Ureter (tissue), 1 donor: ENCODE data around the gene HSPH1. TPM values are rescaled to one million over a fixed set of nuclear protein-coding genes. Genes with fewer than 3 reads are reported as not detected.
"Not testable (repeated sequence)": the region's sequence is repeated elsewhere in the genome, so short reads cannot be mapped to it uniquely, and the experiment has no call there.

ENCODE experiments used
- DNase-seq: peaks from one replicate; pipeline ENCODE4 v3.0.0-alpha.2; 2020; ENCODE audit warnings: low spot score
- total RNA-seq: library from RNA; stranded (reverse); gene quantifications from one replicate; pipeline ENCODE4 v1.2.4, GENCODE V29; 2023
- donor health status: DM: yes; HTN: yes; CAD: no.

The HSPH1 gene
- total RNA-seq, 1 donor from 2014 or later = 80.3 TPM

DNA sequence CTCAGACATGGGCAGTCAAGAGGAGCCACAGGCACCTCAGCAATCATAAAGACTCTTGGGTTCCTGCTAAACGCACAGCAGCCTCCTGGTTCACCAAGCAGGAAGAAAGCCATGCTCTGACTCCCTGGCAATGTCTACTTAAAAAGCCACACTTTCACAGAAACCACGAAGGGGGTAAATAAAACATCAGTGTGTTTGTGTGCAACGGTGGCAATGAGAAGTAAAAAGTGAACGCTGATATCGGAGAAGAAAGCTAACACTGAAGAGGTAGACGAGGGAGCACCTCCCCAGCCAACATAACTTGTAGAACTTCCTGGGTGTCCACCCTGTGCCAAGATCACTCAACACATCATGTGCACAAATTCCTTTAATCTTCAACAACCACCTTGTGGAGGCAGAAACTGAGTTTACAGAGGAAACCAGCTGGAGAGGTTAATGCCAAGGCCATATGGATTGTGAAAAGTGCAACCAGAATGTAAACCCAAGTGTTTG, 30.2 kb downstream of the HSPH1 start:
- DNase-seq = no peak

- no peak for DNase-seq
Observed at GRCh38 chr13:31129419-31129818, 32.3 kb downstream of the HSPH1 start.

- no peak for DNase-seq
Observed at GRCh38 chr13:31124204-31124603, 37.5 kb downstream of the HSPH1 start.

DNA sequence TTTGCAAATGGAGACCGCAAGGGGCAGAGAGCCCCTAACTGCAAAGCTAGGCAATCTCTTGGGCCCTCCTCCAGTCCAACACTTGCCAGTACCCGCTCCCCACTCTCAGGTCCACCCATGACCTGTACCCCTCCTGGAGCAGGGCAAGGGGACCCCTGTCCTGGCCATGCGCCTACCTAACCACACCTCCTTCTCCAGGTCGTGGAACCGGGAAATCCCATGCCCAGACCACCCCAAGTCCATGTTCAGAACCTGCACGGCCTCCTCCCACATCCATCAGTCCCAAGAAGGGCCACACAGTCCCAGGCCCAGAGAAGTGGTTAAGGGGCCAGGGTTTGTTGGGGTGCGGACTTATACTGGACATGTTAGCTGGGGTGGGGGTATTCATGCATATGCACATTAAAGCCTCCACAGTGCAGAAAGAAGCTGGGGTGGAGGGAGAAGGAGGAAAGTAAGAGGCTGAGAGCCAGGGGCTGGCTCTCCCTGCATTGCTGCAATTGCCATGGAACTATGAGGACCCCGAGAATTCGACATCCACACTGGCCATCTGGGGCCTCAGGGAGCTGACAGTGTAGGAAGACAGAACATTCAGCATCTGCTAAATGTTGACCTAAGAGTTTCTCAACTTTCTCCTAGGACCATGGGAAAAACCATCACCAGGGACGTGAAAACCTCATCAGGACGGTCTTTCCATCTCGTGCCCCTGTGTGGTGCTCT, 39.0 kb downstream of the HSPH1 start:
- DNase-seq = no peak

DNA sequence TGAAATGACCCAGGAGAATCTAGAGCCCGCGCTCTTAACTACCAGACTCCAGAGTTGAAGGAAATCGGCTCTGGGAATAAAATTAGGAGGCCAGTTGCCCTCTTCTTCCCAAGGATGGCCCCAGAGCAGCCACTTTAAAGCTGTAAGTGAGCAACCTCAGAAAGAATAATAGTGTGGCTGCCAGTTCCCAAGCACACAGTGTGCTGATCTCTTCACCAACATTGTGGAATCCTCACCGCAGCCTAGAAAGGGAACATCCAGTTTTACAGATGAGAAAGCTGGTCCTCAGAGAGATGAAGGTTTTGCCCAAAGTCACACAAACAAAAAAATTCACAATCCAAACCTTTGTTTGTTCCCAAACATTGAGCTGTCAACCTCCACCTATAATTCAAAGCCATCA, 39.6 kb downstream of the HSPH1 start:
- DNase-seq = no peak

- no peak for DNase-seq
Observed at GRCh38 chr13:31121379-31122140, 40.1 kb downstream of the HSPH1 start.

- DNase-seq = no peak
Observed at GRCh38 chr13:31119966-31120700, 41.6 kb downstream of the HSPH1 start.

- no peak for DNase-seq
Observed at GRCh38 chr13:31119526-31119925, 42.2 kb downstream of the HSPH1 start.

GRCh38 chr13:31116224-31116623, 45.5 kb downstream of the HSPH1 start:
- no peak for DNase-seq

GRCh38 chr13:31115616-31116015, 46.1 kb downstream of the HSPH1 start:
- no peak for DNase-seq

GRCh38 chr13:31114641-31115040, 47.1 kb downstream of the HSPH1 start:
- DNase-seq = no peak

- no peak for DNase-seq
Observed at GRCh38 chr13:31111136-31111535, 50.6 kb downstream of the HSPH1 start.

DNA sequence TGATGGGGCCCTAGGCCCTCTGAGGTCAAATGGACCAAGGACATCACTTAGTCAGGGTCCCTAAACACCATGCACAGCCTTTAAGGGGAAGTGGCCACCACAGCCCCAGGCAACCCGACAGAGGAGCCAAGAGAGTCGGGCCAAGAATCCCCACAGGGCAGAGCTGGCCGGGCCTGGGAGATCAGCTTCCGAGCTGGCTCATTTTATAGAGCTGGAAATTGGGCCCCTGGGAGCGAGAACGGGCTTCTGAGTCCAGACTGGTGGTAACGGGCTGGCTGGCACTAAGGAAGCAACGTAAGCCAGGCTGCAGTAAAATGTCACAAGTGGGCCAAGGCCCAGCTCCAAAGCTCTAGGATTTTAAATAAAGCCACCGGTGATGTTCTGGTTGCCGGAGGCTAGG, 51.1 kb downstream of the HSPH1 start:
- no peak for DNase-seq

DNA sequence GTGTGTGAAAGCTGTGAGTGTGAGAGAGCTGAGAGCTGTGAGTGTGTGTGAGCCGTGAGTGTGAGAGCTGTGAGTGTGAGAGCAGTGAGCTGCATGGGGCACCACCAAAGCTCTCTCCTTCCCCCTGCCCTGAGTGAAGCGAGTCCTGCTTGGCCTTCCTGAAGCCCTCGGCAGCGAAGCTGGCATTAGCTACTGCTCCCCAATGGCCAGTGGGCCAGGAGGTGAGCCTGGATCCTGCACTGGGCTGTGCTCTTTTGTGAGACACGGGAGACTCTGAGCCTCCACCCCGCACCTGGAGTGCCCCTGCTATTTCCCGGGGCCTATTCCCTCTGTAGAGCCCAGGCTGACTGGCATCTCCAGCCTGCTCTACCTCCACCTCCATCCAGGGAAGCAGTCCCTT, 51.5 kb downstream of the HSPH1 start:
- DNase-seq = no peak

DNA sequence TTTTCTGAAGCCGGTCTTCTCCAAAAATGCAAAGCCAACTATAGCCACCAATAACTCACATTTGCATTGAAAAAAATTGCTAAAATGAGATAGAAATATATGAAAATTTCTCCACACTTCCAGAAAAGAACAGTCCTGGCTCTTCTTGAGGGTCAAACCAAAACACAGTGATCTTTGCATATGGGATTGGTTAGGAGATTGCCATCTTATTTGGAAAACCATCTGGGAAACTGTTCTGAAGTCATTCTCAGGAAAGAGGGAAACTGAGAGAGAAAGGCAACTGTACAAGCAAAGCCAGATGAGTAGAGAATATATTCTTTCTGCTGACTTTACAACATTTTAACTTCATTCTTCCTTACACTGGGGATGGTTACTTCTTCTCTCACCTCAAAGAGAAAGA, 54.6 kb downstream of the HSPH1 start:
- no peak for DNase-seq

DNA sequence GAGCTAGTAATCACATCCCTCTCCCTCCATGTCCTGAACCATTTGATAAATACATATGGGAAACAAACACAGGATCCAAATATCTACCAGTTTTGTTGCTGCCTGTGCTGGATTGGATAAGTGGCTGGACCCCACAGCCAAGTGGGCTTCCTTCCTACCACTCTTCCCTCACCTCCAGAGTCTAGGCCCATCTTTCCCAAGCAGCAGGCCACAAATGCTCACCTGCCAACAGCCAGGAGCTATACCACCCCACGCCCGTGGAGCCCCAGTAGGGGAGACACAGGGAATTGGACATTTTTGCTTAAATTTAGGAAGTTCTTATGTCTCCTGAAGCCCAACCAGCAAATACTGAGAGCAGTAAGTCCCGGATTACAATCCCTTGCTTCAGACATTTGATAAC, 55.8 kb downstream of the HSPH1 start:
- DNase-seq = no peak

DNA sequence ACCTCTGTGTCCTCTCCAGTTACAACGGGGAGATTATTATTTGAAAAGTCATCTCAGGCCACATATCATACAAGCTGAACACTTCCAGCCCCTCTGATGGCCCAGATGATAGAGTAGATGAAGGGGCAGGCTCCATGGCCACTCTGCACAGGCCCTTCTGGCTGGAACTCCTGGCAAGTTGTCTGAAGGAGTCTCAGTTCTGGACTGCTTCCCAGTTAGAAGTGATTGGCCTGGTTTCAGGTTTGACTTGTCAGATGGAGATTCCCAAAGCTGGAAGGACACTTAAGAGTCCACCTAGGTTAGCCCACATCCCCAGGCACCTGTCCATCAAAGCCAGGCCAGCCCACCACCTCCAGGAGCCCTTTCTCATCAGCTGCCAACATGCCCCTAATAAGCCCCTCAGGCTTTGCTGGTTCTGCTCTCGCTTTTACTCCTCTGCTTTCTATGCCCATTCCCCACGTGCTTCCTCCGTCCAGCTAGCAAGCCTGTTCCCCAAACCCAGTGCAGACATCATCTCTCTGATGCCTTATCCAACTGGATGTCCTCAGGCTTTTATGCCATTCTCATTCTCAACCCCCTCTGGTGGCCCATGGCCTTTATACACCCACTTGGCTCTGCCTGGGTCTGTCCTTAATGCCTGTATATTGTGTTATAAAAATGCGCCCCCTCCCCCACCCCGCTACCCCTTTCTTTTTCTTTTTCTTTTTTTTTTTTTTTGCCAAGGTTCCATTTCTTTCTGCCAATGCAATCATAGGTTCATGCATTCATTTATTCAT, 56.5 kb downstream of the HSPH1 start:
- no peak for DNase-seq

DNA sequence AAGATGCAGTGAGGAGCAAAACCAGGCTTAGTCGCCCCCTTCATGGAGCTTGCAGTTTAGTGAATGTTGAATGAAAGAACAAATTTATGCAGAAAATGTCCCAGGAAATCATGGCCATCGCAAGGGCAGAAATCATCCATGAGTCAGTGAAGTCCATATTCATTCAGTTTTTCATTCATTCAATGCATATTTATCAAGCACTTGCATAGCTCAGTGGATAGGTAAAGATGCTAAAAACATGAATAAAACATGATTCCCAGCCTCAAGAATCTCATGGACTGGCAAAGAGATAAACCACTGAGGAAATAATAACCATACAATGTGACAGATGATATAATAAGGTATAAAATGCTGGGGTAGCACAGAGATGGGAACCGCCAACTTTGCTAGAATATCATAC, 58.8 kb downstream of the HSPH1 start:
- DNase-seq = no peak

GRCh38 chr13:31101472-31102170, 60.1 kb downstream of the HSPH1 start:
- no peak for DNase-seq

- DNase-seq = no peak
Observed at GRCh38 chr13:31100721-31101120, 61.0 kb downstream of the HSPH1 start.

- not testable (repeated sequence) for DNase-seq
Observed at GRCh38 chr13:31097911-31098434, 63.7 kb downstream of the HSPH1 start.
